ENCODE measurements around the gene VN1R4. TPM values are rescaled to one million over a fixed set of nuclear protein-coding genes. Genes with fewer than 3 reads are reported as not detected.
"Not testable (repeated sequence)": the region's sequence is repeated elsewhere in the genome, so short reads cannot be mapped to it uniquely, and the experiment has no call there.

Gene VN1R4
- polyA plus RNA-seq, 3 donors, result not detected

- H3K4me2 ChIP-seq (replicated peaks; ENCODE audit: extremely low read depth, low read length, poor library complexity, severe bottlenecking), result no peak overlapping the region
- H2AFZ ChIP-seq (ENCODE audit: insufficient read depth, low read depth, low read length, poor library complexity, severe bottlenecking), result no peak overlapping the region
- H3K27ac Mint-ChIP-seq, result no peak overlapping the region
- no peak overlapping the region for H3K27ac ChIP-seq (ENCODE audit: low read depth in 1 of 2, low read length in 2 of 2)
- no peaks in the 10 kb centered on the region for H3K27me3 Mint-ChIP-seq (ENCODE audit: low read depth in 3 of 3)
- H3K4me1 ChIP-seq (ENCODE audit: control insufficient read depth in 1 of 2, insufficient read depth in 2 of 2, low read length in 2 of 2), result no peaks in the 10 kb centered on the region
- H3K9me3 ChIP-seq (replicated peaks in 1 of 2; ENCODE audit: control insufficient read depth in 1 of 2, insufficient read depth in 1 of 2, low read length in 2 of 2), result peaks cover 63 to 76% of the 10 kb centered on the region in 2 donors
- H3K4me3 Mint-ChIP-seq, result no peak overlapping the region
- peaks cover 37 to 77% (median 74%) of the 10 kb centered on the region in 7 donors for H3K9me3 Mint-ChIP-seq
- H3K4me1 Mint-ChIP-seq, result no peaks in the 10 kb centered on the region
- no peaks in the 10 kb centered on the region for H3K36me3 ChIP-seq (replicated peaks in 1 of 2; ENCODE audit: control insufficient read depth in 1 of 2, insufficient read depth in 2 of 2, low read length in 2 of 2)
- H3K9ac ChIP-seq (ENCODE audit: insufficient read depth, low read length, poor library complexity, severe bottlenecking), result no peak overlapping the region
- no peaks in the 10 kb centered on the region for H3K36me3 Mint-ChIP-seq
- no peak overlapping the region for H3K4me3 ChIP-seq (replicated peaks in 1 of 3; ENCODE audit: low read depth in 2 of 3, low read length in 3 of 3)
- no peaks in the 10 kb centered on the region for H3K79me2 ChIP-seq (ENCODE audit: insufficient read depth, low read length)
- H4K20me1 ChIP-seq (ENCODE audit: insufficient read depth, low read length), result no peaks in the 10 kb centered on the region
- intact Hi-C loops (cut with micrococcal nuclease), result no loop called here
- H3K27me3 ChIP-seq (ENCODE audit: control insufficient read depth in 2 of 2, insufficient read depth in 2 of 2, low read length in 2 of 2), result no peaks in the 10 kb centered on the region
- no CpG with 5 or more reads among the region's 2 CpGs for WGBS (ENCODE audit: insufficient coverage)
- no peak for DNase-seq
- no peak for TF ChIP-seq CTCF (IDR thresholded peaks at IDR 0.05)
Measured at GRCh38 chr19:53275480-53275879, 8.0 kb upstream of the VN1R4 start.

- TF ChIP-seq CTCF (IDR thresholded peaks at IDR 0.05), result no peak
- Mint-ChIP-seq H3K27me3 (ENCODE audit: low read depth in 3 of 3) (no peaks in the 10 kb centered on the region), H3K4me1 (no peaks in the 10 kb centered on the region), H3K9me3 (peaks cover 30 to 68% (median 58%) of the 10 kb centered on the region in 7 donors), H3K4me3 (no peak overlapping the region), H3K27ac (no peak overlapping the region), H3K36me3 (no peaks in the 10 kb centered on the region)
- no peaks in the 10 kb centered on the region for H3K27me3 ChIP-seq (ENCODE audit: control insufficient read depth in 2 of 2, insufficient read depth in 2 of 2, low read length in 2 of 2)
- H3K36me3 ChIP-seq (replicated peaks in 1 of 2; ENCODE audit: control insufficient read depth in 1 of 2, insufficient read depth in 2 of 2, low read length in 2 of 2), result no peaks in the 10 kb centered on the region
- H4K20me1 ChIP-seq (ENCODE audit: insufficient read depth, low read length), result no peaks in the 10 kb centered on the region
- no peaks in the 10 kb centered on the region for H3K79me2 ChIP-seq (ENCODE audit: insufficient read depth, low read length)
- H2AFZ ChIP-seq (ENCODE audit: insufficient read depth, low read depth, low read length, poor library complexity, severe bottlenecking), result no peak overlapping the region
- WGBS (ENCODE audit: insufficient coverage), result 83% methylated on average over 6 of the region's 9 CpGs
- H3K9ac ChIP-seq (ENCODE audit: insufficient read depth, low read length, poor library complexity, severe bottlenecking), result no peak overlapping the region
- DNase-seq, result no peak
- H3K9me3 ChIP-seq (replicated peaks in 1 of 2; ENCODE audit: control insufficient read depth in 1 of 2, insufficient read depth in 1 of 2, low read length in 2 of 2), result peaks cover 46 to 69% of the 10 kb centered on the region in 2 donors
- no peak overlapping the region for H3K4me3 ChIP-seq (replicated peaks in 1 of 3; ENCODE audit: low read depth in 2 of 3, low read length in 3 of 3)
- intact Hi-C loops (cut with micrococcal nuclease), result loop anchor here in 1 of 2 donors (2.0 kb wide), 1 partner anchor 41 kb away; no protein-coding TSS in a partner anchor
- H3K4me2 ChIP-seq (replicated peaks; ENCODE audit: extremely low read depth, low read length, poor library complexity, severe bottlenecking), result no peak overlapping the region
- no peaks in the 10 kb centered on the region for H3K4me1 ChIP-seq (ENCODE audit: control insufficient read depth in 1 of 2, insufficient read depth in 2 of 2, low read length in 2 of 2)
- no peak overlapping the region for H3K27ac ChIP-seq (ENCODE audit: low read depth in 1 of 2, low read length in 2 of 2)
Measured at GRCh38 chr19:53272044-53272443, 4.5 kb upstream of the VN1R4 start.

GRCh38 chr19:53269861-53270260 is 2.3 kb upstream of the VN1R4 start:
- intact Hi-C loops (cut with micrococcal nuclease); H3K79me2 ChIP-seq (ENCODE audit: insufficient read depth, low read length); H2AFZ ChIP-seq (ENCODE audit: insufficient read depth, low read depth, low read length, poor library complexity, severe bottlenecking); H4K20me1 ChIP-seq (ENCODE audit: insufficient read depth, low read length); H3K4me3 Mint-ChIP-seq; H3K4me2 ChIP-seq (replicated peaks; ENCODE audit: extremely low read depth, low read length, poor library complexity, severe bottlenecking); H3K27ac Mint-ChIP-seq; H3K4me3 ChIP-seq (replicated peaks in 1 of 3; ENCODE audit: low read depth in 2 of 3, low read length in 3 of 3); H3K27me3 ChIP-seq (ENCODE audit: control insufficient read depth in 2 of 2, insufficient read depth in 2 of 2, low read length in 2 of 2); H3K9ac ChIP-seq (ENCODE audit: insufficient read depth, low read length, poor library complexity, severe bottlenecking); H3K27me3 Mint-ChIP-seq (ENCODE audit: low read depth in 3 of 3); H3K4me1 Mint-ChIP-seq; H3K4me1 ChIP-seq (ENCODE audit: control insufficient read depth in 1 of 2, insufficient read depth in 2 of 2, low read length in 2 of 2); H3K36me3 ChIP-seq (replicated peaks in 1 of 2; ENCODE audit: control insufficient read depth in 1 of 2, insufficient read depth in 2 of 2, low read length in 2 of 2); H3K27ac ChIP-seq (ENCODE audit: low read depth in 1 of 2, low read length in 2 of 2); H3K36me3 Mint-ChIP-seq; DNase-seq: not testable (repeated sequence)
- no CpG with 5 or more reads among the region's 27 CpGs for WGBS (ENCODE audit: insufficient coverage)
- peaks cover 37 to 62% (median 57%) of the 10 kb centered on the region in 7 donors for H3K9me3 Mint-ChIP-seq
- H3K9me3 ChIP-seq (replicated peaks in 1 of 2; ENCODE audit: control insufficient read depth in 1 of 2, insufficient read depth in 1 of 2, low read length in 2 of 2), result peaks cover 46 to 65% of the 10 kb centered on the region in 2 donors

Data from CD14-positive monocyte (primary cell).